GM19193 (cell line): Measurements from ENCODE around the gene CHDH.

ENCODE experiments used
- POLR2A ChIP-seq: IDR thresholded peaks from 4 replicates; pipeline ENCODE4 v1.6.1; 2011; ENCODE audit not compliant: insufficient read depth, insufficient read length; ENCODE audit errors: extremely low read depth

Gene CHDH

DNA sequence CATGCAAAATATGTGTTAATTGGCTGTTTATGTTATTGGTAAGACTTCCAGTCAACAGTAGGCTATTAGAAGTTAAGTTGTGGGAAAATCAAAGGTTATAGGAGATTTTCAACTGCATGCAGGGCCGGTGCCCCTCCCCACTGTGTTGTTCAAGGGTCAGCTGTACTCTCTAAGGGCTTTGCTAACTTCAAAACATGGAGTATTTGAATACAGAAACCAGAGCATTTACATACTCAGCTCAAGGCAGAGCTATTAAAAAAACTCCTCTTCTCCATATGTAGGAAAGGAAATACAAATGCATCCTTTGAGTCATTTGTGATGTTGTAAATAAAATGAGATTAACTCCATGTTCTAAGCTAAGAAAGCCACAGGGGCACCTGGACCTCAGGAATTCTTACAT is 16.9 kb upstream of the CHDH start:
- TF ChIP-seq POLR2A = no peak

DNA sequence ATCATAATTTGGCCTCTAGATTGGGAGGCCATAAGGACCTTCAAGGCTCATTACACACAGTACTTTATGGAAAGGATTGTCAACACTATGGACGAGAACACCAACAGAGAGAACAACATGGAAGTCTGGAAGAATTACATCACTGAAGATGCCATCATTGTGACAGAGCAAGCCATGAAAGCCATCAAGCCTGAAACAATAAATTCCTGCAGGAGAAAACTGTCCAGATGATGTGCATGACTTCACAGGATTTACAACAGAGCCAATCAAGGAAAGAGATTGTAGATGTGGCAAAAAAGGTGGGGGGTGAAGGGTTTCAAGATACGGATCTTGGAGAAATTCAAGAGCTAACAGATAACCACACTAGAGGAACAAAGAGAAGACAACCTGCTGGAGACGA is 16.0 kb upstream of the CHDH start:
- no peak for TF ChIP-seq POLR2A

DNA sequence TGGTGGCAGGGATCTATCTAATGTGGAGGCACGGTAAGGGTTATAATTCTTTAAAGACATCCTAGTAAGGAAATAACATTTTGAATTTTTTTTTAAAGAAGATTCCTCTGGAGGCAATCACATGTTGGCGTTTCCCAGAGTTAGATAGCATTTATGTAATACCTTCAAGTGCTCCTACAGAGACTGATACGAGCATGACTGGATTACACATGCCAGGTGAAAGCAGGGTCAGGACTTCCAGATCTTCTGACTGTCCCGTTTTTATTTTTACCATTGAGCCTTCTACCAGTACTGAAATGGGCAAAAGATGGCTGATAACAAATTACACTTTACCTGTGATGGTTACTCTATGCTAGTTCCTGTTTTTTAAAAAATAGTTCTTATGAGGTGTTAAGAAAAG is 14.0 kb upstream of the CHDH start:
- no peak for TF ChIP-seq POLR2A

DNA sequence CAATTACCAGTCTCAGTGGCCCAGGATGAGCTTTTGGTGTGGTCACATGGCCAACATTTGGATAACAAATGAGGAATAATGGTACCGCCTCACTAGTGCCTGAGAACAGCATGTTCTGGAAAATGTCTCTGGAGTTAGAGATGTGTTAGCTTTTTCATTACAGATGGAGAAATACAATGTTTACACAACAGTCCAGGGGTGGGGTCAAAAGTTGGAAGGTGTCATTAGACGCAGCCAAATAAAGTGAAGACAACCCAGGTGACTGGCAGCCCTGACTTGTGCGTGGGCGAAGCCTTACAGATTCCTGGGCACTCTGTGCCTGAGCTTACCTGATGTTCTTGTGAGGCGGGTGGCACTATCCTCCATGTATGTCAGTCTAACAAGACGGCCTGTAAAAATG is 13.0 kb upstream of the CHDH start:
- no peak for TF ChIP-seq POLR2A

DNA sequence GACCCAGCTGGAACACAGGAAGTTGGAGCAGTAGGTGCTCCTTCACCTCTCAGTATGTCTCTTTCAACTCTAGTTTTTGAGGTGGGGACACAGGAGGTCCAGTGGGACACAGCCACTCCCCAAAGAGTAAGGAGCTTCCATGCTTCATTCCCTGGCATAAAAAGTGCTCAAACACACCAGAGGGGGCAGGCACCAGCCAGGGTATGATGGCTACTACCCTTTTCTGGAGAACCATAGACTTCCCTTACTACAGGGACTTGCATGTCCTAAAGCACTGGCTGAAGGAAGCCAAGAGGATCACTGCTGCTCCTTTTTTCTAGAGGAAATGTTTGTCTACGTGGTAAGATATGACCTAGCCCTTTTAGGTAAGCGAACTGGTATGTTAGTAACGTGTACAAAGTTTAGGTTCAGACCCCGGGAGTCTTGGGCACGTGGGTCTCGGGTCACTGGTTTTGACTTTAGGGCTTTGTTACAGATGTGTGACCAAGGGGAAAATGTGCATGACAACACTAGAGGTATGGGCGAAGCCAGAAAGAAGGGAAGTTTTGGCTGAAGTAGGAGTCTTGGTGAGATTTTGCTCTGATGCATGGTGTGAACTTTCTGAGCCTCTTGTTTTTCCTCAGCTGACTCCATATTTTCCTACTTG is 12.0 kb upstream of the CHDH start:
- no peak for TF ChIP-seq POLR2A

DNA sequence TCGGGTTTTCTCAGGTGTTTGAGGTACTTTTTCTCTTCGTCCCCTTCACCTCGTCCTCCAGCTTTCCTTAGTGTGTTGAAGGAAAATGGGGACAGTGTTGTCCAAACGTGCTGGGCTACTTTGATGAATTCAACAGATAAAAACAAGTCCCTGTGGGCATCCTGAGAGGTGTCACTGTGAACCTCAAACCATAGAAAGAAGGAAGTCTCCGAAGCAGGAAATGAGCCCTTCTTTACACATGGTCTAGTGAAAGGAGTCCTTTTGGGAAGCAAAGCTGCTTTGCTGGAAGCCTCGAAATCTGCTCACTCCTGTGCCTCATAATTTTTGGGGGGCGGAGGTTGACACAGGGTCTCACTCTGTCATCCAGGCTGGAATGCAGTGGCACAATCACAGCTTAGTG is 10.7 kb upstream of the CHDH start:
- no peak for TF ChIP-seq POLR2A

DNA sequence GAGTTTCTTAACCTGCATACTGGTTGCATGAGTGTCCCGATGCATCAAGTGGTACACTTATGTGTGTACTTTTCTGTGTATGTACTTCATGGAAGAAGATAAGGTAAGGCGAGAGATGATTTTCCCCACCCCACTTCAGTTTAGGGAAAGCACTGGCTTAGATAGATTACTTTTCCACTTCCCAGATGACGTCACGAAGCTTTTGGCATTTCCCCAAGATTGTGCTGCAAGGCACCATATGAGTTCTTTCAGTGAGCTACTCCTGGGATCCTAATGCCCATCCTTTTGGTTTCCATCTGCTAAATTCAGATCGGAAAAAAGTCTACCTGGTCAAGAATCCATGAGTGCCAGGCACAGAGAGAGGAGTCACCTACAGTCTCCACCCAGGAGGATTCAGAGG is 4.7 kb upstream of the CHDH start:
- no peak for TF ChIP-seq POLR2A

DNA sequence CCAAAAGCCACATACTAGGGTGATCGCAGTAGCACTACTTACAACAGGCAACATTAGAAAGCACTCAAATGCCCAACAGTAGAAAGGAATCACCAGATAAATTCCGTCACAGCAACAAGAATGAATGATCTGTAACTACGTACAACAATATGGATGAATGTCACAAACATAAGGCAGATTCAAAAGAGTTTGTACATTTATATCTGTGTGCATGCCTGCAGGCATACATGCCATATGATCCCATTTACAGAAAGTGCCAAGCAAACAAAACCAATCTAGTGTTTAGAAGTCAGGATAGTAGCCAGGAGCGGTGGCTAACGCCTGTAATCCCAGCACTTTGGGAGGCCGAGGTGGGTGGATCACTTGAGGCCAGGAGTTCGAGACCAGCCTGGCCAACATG is 3.7 kb upstream of the CHDH start:
- TF ChIP-seq POLR2A = no peak

DNA sequence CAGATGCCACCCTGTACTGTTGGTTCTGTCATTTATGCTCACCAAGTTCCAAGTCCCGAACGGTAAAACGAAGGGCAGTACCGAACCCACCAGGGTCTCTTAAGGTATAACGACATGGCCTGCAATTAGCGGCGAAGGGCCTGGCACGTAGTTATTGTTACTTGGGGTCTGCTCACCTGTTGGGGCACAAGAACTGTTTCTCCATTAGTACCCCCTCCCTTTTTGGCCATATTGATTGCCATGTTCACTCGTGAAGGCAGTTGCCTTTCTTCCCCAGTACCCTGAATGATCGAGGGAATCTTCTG is 584 bp upstream of the CHDH start:
- no peak for TF ChIP-seq POLR2A

DNA sequence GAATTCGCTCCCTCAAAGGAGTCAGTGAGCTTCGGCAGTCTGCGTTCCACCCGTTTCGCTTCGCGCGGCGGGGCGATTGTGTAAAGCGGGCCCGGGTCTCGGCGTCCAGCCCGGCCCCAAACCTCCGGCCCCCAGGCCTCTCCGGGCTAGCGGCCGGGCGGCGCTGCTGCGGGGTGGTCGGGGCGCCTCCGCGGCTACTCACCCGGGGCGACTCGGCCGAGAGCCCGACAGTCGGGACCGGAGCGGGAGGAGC is 412 bp downstream of the CHDH start:
- no peak for TF ChIP-seq POLR2A

DNA sequence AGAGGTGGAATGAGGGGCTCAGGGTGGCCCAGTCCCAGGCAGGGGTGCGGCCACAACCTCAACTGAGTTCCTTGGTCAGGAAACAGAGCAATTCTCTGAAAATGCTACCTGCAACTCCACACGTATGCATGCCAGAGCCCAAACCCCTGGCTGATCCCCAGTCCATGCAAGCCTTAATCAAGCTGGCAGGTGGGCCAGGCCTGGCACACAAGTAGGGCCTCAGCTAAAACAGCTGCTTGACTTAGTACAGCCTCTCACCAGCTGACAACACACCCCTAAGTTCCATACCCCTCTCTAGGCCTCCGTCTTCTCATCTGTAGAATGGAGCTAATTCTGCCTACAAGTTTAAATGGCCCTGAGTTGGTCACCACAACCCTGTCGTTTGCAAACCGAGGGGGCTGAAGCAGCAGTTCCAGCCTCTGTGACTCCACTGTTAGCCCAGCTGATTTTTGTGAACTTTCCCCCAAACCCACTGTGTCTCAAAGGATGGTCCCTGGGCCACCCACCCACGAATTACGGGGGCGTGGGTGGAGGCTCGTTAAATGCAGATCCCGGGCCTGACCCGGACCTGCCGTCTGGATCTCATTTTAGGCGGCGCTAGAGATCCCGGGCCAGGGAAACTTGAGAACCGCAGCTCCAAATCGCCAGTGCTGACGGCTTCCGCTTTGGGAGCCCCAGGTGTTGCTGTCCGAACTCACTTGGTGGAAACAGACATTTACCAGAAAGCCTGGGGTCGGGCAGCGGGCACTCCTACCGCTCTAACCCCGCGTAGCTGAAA is 927 bp downstream of the CHDH start:
- no peak for TF ChIP-seq POLR2A

DNA sequence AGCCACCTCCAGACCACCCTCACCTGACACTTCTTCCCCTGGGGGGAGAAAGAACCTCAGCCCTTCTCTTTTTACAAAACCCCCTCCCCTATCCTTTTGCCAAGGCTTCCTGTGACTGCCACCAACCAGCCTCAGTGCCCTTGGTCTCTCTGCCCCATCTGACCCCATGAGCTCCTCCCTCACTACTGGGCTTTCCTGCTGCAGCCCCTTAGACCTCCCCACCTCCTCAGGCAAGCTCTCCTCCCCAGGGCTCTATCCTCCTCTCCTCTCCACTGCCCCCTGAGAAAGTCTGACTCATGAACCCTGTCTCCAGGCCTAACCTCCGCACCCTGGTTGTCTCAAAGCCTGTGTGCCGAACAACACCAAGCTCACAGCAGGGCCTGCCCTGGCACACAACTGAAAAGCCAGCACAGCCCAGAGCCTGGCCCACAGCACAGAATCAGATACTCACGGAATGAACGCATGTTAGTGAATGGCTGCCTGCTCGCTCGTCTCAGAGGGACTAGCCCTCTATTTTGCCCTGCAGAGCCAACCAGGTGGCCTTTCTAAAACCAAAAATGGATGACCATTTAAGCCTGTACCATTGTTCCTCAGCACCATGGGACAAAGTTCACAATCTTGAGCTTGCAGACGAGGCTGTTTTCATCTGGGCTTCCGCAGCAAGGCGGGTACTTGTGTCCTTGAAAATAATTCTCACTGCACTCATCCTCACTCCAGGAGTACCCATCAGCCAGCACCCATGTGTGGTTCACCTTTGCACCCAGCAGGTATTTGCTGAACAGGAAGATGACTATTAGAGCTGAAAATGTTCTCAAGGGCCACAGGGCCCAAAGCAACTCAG is 1.7 kb downstream of the CHDH start:
- TF ChIP-seq POLR2A = no peak

DNA sequence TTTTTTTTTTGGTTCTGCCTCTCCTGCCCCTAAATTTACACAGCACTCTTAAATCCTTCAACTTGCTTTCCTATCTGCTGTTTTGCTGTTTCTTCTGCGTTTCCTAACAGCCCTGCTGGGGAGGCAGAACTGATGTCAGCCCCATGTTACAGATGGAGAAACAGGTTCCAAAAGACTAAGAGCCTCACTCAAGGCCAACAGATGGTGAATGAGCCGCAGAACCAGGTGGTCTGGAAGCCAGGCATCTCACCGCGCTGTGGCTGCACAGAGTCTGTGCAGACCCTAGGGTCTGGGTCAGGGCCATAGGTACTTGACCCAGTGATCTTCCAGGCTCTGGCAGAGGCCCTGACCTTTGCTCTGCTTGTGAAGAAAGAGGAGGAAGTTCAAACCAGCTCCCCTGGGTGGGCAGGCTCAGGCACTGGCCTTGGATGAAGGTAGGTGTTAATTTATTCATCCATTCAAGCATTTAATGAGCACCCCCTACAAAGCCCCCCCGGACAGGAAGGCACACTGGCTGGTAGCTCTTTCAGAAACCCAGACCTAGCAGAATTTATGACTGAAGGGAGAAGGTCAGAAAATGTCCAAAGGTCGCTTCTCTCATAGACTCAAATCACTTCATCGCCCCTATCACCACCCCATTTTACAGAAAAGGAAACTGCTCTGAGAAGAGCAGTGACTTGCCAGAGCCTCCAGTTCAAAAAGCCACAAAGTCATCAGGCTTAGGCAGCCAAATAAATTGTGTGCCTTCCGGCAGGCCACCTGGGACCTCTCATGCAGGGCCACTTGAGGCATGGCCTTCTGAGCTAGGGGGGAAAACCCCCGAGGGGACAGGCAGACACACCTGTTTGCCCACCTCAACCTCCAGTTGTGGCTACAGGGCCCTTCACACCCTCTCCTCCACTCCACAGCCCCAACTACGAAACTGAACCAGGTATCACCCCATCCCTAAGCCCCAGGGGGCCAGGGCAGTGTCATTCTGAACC is 2.7 kb downstream of the CHDH start:
- no peak for TF ChIP-seq POLR2A

DNA sequence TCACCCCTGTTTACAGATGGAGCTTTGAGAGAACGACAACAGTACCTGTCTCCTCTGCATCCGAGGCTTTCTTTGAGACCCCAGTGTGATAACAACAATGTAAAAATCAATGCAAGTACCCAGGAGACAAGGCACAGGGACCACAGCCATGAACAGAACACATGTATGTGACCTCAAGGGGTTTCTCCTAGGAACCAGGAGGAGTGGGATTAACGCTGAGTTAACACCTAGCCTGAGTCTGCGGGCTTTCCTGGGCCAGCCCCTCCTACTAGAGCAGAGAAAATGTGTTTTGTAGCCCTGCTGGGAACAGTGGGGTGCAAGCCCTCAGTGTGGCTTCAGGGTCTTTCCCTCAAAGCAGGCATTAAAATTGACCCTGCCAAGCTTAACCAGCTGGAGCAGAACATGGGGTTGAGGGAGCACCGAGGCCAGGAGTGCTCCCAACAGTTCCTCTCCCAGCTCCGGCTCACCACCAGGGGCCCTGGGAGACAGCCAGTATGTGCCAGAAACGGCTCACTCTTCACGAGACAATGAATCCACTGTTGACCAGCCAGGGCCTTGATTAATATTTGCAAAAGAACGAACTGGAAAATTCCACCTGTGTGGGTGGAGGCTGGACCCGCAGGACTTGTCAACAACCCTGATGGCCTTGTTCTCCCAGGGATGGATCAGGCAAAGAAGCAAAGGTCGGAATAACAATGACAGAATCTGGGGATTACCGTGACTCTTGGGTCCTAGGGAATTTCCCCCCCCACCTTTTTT is 3.6 kb downstream of the CHDH start:
- no peak for TF ChIP-seq POLR2A
